GM21825 (cell line): ENCODE results near the gene CNGB1.
"Not testable (repeated sequence)": the region's sequence is repeated elsewhere in the genome, so short reads cannot be mapped to it uniquely, and the experiment has no call there.

Experiments used
- ATAC-seq: cut with Tn5 transposase; IDR thresholded peaks from one replicate; pipeline ENCODE4 v1.9.1; 2021; ENCODE audit warnings: mild to moderate bottlenecking, moderate library complexity; ENCODE audit not compliant: unreplicated experiment

The CNGB1 gene

DNA sequence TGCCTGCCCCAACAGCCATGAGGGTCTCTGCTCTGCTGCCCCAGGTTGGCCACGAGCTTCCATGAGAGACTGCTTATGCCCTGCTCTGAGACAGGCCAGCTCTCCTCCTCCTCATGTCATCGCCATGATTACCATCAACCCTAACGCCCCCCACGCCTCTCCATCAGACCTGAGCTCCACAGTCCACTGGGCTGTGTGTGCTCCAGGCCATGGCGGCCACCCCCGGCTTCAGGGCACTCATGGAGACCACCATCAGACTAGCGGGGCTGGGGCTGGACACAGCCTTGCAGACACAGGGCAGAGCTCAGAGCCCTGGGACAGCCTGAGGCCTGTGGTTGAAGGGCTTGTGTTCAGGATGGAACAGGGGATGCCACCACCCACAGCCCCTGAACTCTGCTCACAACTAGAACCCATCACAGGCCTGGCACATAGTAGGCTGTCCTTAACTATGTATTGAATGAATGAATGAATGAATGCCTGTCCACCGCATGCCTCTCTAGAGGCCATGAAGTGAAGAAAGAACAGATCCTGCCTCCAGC, 14.6 kb downstream of the CNGB1 start:
- ATAC-seq: no peak

- no peak for ATAC-seq
Observed at GRCh38 chr16:57955572-57956188, 15.2 kb downstream of the CNGB1 start.

DNA sequence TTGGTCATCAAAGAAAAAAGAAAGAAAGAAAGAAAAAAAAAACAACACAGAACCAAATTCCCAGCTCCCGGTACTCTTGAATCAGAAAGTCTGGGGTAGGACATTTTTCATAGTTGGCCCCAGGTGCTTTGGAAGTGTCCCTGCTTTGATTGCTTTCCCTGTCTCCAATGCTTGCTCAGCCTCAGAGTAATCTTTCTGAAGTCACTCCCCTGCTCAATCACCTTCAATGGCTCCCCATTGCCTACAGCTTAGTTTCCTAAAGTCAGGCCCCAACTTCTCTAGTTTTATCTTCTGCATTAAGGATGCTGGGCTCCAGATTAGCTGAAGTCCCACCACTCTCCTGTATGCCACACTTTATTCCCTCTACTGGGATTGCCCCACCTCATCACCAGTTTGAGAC, 17.1 kb downstream of the CNGB1 start:
- ATAC-seq: no peak

DNA sequence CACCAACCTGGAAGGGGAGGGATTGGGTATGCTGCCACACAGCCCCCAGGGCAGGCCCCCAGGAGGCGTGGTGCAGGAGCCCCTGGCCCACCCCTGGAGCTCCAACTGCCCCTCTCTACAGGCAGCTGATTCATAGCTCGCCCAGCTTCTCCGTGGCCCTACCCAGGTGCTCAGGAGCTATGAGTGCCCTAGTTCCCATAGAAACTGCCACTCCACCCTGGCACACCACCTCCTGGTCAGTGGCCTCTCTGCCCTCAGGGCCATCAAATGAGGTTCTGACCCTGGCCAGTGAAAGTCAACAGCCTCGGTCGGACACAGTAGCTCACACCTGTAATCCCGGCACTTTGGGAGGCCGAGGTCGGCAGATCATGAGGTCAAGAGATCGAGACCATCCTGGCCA, 18.0 kb downstream of the CNGB1 start:
- no peak for ATAC-seq

DNA sequence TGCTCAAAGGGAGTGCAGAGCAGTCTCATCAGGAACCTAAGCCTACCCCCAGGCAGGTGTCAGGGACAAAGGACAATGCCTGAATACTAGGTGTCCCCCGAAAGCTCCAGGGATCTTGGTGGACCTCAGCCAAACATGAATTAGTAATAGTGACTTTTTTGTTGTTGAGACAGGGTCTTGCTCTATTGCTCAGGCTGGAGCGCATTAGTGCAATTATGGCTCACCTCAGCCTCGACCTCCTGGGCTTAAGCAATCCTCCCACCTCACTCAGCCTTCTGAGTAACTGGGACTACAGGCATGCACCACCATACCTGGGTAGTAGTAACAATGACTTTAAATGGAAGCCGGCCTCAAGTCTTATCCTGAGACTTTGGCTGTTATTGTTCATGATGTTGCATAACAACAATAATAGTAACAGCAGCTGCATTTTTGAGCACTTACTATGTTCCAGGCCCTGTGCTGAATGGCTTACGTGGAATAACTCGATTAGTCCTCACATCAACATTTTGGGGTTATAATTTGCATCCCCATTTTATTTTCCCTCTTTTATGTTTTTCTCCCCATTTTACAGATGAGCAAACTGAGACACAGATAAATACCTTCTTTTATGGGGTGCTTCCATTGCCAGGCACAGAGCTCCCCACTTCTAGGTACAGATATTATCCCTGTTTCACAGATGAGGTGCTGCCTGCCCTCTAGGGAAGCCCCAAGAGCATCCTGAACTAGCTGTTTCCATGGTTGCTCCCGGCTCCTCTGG, 19.5 kb downstream of the CNGB1 start:
- no peak for ATAC-seq

DNA sequence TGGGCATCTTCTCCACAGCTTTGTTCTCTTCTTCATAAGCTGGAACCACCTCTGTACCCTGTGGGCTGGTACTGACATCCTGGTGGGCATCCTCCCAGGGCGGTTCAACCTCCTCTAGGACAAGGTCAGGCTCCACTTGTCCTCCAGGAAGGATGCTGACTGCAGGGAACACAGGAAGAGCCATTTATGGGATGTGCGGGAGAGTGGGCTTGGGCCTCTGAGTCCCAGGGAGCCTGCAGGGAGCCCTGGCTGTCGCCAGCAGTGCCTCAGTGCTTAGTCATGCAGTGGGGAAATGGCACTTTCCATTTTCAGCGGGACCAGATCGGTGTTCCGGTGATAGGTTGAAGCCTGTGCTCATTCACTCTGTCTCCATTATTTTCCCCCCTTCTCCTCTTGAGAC, 20.5 kb downstream of the CNGB1 start:
- ATAC-seq: no peak

DNA sequence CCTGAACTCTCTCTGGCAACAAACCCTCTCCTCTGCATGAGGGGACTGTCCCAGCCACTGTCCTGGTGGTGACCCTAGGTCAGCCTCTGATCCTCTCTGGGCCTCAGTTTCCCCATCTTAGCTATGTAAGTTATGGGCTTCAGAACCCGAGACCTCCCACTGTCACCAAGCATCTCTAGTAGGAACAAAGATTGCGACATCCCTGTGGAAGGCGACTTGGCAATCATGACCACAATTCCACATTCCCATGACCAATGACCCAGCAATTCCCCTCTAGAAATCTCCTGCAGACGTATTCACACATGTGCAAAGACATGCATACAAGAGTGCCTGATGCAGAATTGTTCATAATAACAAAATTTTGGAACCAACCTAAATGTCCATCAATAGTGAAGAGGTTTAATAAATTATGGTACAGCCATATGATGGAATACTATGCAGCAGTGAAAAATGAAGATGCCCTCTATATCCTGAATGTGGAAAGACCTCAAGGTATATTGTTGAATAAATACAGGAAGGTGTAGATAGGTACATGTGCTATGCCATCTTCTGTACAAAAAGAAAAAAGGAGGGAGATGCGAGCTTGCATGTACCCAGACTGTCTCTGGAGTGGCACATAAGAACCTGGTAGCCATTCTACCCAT, 21.2 kb downstream of the CNGB1 start:
- no peak for ATAC-seq

DNA sequence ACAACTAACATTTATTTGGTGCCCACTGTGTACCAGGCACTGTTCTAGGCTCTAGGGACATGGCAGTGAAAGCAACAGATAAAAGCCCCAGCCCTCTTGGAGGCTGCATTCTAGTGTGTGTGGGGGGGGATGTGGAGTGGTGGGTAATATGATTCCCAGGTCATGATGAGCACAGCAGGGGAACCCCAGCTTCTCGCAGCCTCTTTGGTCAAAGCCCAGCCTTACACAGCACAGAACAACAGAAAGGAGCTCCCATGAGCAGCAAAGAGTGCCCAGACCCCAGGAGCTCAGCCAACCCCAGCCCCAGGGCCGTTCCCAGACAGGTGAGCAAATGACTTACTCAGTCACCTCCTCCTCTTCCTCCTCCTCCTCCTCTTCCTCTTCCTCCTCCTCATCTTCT, 21.9 kb downstream of the CNGB1 start:
- ATAC-seq: no peak

- no peak for ATAC-seq
Observed at GRCh38 chr16:57948027-57948426, 22.9 kb downstream of the CNGB1 start.

- no peak for ATAC-seq
Observed at GRCh38 chr16:57947261-57947660, 23.7 kb downstream of the CNGB1 start.

DNA sequence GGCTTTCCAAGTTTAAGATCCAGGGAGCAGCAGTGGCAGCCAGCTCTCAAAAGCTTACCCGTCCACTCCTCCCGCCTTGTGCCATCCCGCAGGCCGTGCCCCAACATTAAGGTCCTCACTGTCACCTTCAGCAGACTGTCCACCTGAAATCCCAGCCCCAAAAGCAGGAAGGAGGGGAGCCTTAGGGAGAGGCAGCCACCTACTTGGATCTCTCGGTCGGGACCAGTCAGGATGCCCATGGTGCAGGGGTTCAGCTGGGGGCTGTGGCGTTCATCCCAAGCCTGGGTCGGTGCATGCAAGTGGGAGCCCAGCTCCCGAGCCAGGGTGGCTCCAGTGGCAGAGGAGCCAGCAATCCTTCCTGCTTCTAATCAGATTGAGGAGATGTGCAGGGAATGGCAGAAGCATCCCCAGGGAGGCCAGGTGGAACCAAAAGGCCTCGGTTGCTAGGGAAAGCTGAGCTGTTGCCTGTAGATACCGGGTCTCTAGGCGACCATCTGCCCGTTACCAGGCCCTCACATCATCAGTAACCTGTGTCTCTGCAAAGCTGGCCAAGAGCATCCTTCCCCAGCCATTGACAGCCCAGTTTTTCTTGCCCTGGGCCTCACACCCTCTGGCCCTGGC, 24.6 kb downstream of the CNGB1 start:
- ATAC-seq: no peak

GRCh38 chr16:57945740-57946138, 25.2 kb downstream of the CNGB1 start:
- ATAC-seq: no peak

GRCh38 chr16:57944970-57945739, 25.8 kb downstream of the CNGB1 start:
- no peak for ATAC-seq

DNA sequence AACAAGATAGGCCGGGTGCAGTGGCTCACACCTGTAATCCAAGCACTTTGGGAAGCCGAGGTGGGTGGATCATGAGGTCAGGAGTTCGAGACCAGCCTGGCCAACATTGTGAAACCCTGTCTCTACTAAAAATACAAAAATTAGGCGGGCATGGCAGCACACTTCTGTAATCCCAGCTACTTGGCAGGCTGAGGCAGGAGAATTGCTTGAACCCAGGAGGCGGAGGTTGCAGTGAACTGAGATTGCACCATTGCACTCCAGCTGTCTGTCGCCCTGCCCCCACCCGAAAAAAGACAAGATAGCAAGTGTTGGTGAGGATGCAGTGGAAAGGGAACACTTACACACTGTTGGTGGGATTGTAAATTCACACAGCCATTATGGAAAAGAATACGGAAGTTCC, 27.5 kb downstream of the CNGB1 start:
- not testable (repeated sequence) for ATAC-seq

DNA sequence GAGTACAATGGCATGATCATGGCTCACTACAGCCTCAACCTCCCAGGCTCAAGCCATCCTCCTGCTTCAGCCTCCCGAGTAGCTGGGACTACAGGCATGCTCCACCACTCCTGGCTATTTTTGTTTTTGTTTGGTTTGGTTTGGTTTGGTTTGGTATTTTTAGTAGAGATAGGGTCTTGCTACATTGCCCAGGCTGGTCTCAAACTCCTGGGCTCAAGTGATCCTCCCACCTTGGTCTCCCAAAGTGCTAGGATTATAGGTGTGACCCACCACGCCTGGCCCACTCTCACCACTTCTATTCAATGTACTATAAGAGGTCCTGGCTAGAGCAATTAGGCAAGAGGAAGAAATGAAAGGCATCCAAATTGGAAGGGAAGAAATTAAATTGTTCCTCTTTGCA, 29.0 kb downstream of the CNGB1 start:
- ATAC-seq: not testable (repeated sequence)

- no peak for ATAC-seq
Observed at GRCh38 chr16:57941016-57941664, 29.8 kb downstream of the CNGB1 start.

DNA sequence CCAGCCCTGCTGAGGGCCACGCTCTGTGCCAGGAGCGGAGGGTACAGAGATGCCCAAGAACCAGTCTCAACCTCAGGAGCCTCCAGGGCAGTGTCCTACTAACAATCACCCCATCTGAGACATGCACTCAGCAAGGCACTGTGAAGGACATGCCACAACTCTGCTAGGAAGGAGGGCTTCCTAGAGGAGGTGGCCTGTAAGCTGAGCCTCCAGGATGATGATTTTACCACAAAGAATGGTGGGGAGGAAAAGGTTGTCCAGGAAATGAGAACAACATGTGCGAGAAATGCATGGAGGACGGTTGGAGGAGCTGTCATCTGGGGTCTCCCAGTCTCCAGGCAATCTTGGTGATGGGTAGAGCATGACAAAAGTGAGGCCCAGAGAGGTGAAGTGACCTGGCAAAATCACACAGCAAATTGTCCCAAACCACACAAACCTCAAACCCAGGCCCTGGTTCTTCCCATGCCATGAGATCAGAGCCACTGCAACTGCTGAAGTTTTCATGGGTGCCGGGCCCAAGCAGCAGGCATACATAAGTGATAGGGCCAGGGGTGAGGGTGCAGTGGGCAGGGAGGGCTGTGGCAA, 30.5 kb downstream of the CNGB1 start:
- no peak for ATAC-seq

GRCh38 chr16:57939872-57940224, 31.1 kb downstream of the CNGB1 start:
- no peak for ATAC-seq

DNA sequence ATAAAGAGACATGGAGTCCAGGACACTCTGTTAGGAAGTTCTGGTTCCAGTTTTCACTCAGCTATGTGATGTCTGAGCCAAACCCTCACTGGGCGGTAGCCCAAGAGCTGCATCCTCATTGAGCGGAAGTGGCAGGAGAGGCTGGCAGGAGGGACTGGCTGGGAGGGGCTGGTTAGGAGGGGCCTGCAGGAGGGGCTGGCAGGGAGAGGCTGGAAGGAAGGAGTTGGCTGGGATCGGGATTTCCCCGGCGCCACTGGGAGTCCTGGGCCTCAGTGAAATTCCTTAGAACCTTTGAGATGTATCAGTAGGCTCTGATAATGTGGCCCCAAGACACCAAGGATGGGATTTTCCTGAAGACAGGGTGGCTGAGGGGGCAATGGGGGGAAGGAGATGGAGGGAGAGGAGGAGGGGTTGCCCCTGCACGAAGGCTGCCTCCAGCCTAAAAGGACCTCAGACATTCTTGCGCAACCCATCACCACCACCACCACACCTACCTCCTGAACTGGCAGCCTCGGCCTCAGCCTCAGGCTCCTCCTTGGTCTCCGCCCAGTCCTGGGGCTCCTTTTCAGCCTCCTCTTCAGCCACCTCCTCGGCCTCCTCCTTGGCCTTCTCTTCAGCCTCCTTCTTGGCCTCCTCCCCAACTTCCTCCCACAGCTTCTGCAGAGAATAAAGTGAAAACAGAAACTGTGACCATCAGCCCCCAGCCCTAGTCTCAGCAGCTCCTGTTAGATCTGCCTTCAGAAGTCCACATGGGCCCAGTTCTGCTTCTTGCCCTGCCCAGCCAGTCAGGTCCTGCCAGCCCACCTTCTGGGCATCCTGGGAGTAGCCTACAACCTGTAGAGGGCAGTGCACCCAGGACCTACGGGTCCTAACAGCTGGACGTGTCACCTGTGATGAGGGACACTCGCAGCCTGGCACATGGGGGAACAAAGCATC, 31.7 kb downstream of the CNGB1 start:
- no peak for ATAC-seq
